Vagina (tissue), 2 donors: ENCODE measurements around the gene CD248. TPM values are rescaled to one million over a fixed set of nuclear protein-coding genes. Genes with fewer than 3 reads are reported as not detected.
"Not testable (repeated sequence)": the region's sequence is repeated elsewhere in the genome, so short reads cannot be mapped to it uniquely, and the experiment has no call there.

ENCODE experiments used
- DNase-seq, 2 donors: peaks; one replicate each; pipeline ENCODE4 v3.0.0-alpha.2; 2017; ENCODE audit errors: extremely low spot score in 2 of 2
- H3K27ac ChIP-seq: fragments of 200-600 bp; sonication (generic); one replicate; pipeline ENCODE4 v1.5.1; 2019
- H3K27me3 ChIP-seq: fragments of 200-600 bp; sonication (generic); one replicate; pipeline ENCODE4 v1.5.1; 2019
- H3K36me3 ChIP-seq, 2 donors: fragments of 200-600 bp; sonication (generic); one replicate each; pipeline ENCODE4 v1.5.1; 2017 to 2019
- H3K4me1 ChIP-seq: fragments of 200-600 bp; sonication (generic); one replicate; pipeline ENCODE4 v1.5.1; 2019
- H3K4me3 ChIP-seq, 2 donors: fragments of 200-600 bp; sonication (generic); 1 replicate in 1 of 2; 2 replicates in 1 of 2; pipeline ENCODE4 v1.5.1; 2016 to 2019
- H3K9me3 ChIP-seq: fragments of 200-600 bp; sonication (generic); one replicate; pipeline ENCODE4 v1.5.1; 2019
- POLR2A ChIP-seq, 2 donors: fragments of 450-650 bp; IDR thresholded peaks; one replicate each; pipeline ENCODE4 v1.6.1; 2017; ENCODE audit warnings: antibody characterized with exemption in 2 of 2, mild to moderate bottlenecking in 2 of 2, moderate library complexity in 2 of 2
- POLR2AphosphoS5 ChIP-seq, 2 donors: sonication (generic); formaldehyde crosslinking; IDR thresholded peaks; one replicate each; pipeline ENCODE4 v1.9.0; 2017; ENCODE audit warnings: antibody characterized with exemption in 2 of 2, mild to moderate bottlenecking in 2 of 2, low read depth in 1 of 2; ENCODE audit not compliant: insufficient read depth in 1 of 2
- intact Hi-C: fragments of 100-400 bp; cut with DNase I; formaldehyde crosslinking; loops from one replicate; pipeline ENCODE4 v1.15.1; 2023
- total RNA-seq: library from RNA; depleted of rRNA; stranded (reverse); fragments of >200 nt; gene quantifications from one replicate; pipeline ENCODE4 v1.2.3, GENCODE V29; 2016
- TF ChIP-seq, protein P1 (sequence below), 3 experiments: fragments of 450-650 bp in 2 of 3; fragments of 200-600 bp in 1 of 3; sonication (generic) in 1 of 3; IDR thresholded peaks; one replicate each; pipeline ENCODE4 v1.5.1; 2017 to 2019; ENCODE audit warnings: antibody characterized with exemption in 3 of 3, mild to moderate bottlenecking in 2 of 3, moderate library complexity in 2 of 3

CD248 gene
- total RNA-seq, 1 donor from 2014 or later: 45.2 TPM

- DNase-seq: no peak
- H3K4me1 ChIP-seq: no peaks in the 10 kb centered on the region
- H3K27ac ChIP-seq: no peak overlapping the region
- H3K36me3 ChIP-seq: no peaks in the 10 kb centered on the region
- intact Hi-C loops: no loop called here
- H3K9me3 ChIP-seq: no peaks in the 10 kb centered on the region
- no peaks in the 10 kb centered on the region for H3K27me3 ChIP-seq
- TF ChIP-seq POLR2AphosphoS5 (IDR thresholded peaks at IDR 0.05; ENCODE audit: insufficient read depth in 1 of 2, low read depth in 1 of 2): no peak
- TF ChIP-seq, protein P1, sequence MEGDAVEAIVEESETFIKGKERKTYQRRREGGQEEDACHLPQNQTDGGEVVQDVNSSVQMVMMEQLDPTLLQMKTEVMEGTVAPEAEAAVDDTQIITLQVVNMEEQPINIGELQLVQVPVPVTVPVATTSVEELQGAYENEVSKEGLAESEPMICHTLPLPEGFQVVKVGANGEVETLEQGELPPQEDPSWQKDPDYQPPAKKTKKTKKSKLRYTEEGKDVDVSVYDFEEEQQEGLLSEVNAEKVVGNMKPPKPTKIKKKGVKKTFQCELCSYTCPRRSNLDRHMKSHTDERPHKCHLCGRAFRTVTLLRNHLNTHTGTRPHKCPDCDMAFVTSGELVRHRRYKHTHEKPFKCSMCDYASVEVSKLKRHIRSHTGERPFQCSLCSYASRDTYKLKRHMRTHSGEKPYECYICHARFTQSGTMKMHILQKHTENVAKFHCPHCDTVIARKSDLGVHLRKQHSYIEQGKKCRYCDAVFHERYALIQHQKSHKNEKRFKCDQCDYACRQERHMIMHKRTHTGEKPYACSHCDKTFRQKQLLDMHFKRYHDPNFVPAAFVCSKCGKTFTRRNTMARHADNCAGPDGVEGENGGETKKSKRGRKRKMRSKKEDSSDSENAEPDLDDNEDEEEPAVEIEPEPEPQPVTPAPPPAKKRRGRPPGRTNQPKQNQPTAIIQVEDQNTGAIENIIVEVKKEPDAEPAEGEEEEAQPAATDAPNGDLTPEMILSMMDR (IDR thresholded peaks at IDR 0.05): no peak
- no peak for TF ChIP-seq POLR2A (IDR thresholded peaks at IDR 0.05)
- H3K4me3 ChIP-seq: no peak overlapping the region
Measured at GRCh38 chr11:66363187-66363601, 46.4 kb upstream of the CD248 start.

GRCh38 chr11:66362481-66363147, 45.8 kb upstream of the CD248 start:
- H3K9me3 ChIP-seq: no peaks in the 10 kb centered on the region
- H3K4me3 ChIP-seq: no peak overlapping the region
- H3K4me1 ChIP-seq: no peaks in the 10 kb centered on the region
- DNase-seq: no peak
- no peaks in the 10 kb centered on the region for H3K27me3 ChIP-seq
- TF ChIP-seq POLR2AphosphoS5 (IDR thresholded peaks at IDR 0.05; ENCODE audit: insufficient read depth in 1 of 2, low read depth in 1 of 2) (no peak), POLR2A (IDR thresholded peaks at IDR 0.05) (no peak)
- TF ChIP-seq, protein P1 (IDR thresholded peaks at IDR 0.05): no peak
- no peak overlapping the region for H3K27ac ChIP-seq
- H3K36me3 ChIP-seq: no peaks in the 10 kb centered on the region
- intact Hi-C loops: no loop called here

DNA sequence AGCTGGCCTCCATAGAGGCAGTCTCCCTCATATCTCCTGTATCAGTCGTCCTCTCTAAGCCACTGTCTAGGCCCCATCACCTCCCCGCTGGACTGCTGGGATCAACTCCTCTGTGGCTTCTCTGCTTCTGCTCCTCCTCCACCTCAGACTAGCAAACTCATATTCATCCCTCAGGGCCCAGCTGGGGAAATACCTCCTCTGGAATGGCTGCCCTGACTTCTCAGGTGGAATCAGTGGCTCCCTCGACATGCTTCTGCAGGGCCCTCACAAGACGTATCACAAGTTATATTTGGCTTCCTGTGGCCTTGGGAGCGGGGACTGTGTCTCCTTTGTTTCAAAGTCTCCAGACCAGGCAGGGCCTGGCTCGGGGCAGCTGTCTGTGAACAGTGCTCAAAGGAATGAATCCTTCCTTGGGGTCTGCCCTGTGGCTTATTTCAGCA, 44.7 kb upstream of the CD248 start:
- TF ChIP-seq POLR2AphosphoS5 (IDR thresholded peaks at IDR 0.05; ENCODE audit: insufficient read depth in 1 of 2, low read depth in 1 of 2) (no peak), POLR2A (IDR thresholded peaks at IDR 0.05) (no peak)
- TF ChIP-seq, protein P1 (IDR thresholded peaks at IDR 0.05): no peak
- Histone ChIP-seq H3K27me3 (no peaks in the 10 kb centered on the region), H3K4me3 (no peak overlapping the region), H3K27ac (no peak overlapping the region), H3K9me3 (no peaks in the 10 kb centered on the region), H3K36me3 (no peaks in the 10 kb centered on the region), H3K4me1 (no peaks in the 10 kb centered on the region)
- DNase-seq: no peak
- intact Hi-C loops: no loop called here

GRCh38 chr11:66360406-66361073, 43.7 kb upstream of the CD248 start:
- no peaks in the 10 kb centered on the region for H3K27me3 ChIP-seq
- no peaks in the 10 kb centered on the region for H3K36me3 ChIP-seq
- intact Hi-C loops: no loop called here
- no peaks in the 10 kb centered on the region for H3K4me1 ChIP-seq
- H3K4me3 ChIP-seq: no peak overlapping the region
- no peak for DNase-seq
- H3K27ac ChIP-seq: no peak overlapping the region
- H3K9me3 ChIP-seq: no peaks in the 10 kb centered on the region
- no peak for TF ChIP-seq POLR2A (IDR thresholded peaks at IDR 0.05)
- no peak for TF ChIP-seq POLR2AphosphoS5 (IDR thresholded peaks at IDR 0.05; ENCODE audit: insufficient read depth in 1 of 2, low read depth in 1 of 2)
- TF ChIP-seq, protein P1 (IDR thresholded peaks at IDR 0.05): no peak

GRCh38 chr11:66359662-66360087, 42.8 kb upstream of the CD248 start:
- Histone ChIP-seq H3K4me3 (no peak overlapping the region), H3K9me3 (no peaks in the 10 kb centered on the region), H3K27me3 (no peaks in the 10 kb centered on the region), H3K27ac (no peak overlapping the region), H3K4me1 (no peaks in the 10 kb centered on the region), H3K36me3 (no peaks in the 10 kb centered on the region)
- intact Hi-C loops: no loop called here
- TF ChIP-seq POLR2AphosphoS5 (IDR thresholded peaks at IDR 0.05; ENCODE audit: insufficient read depth in 1 of 2, low read depth in 1 of 2) (no peak), POLR2A (IDR thresholded peaks at IDR 0.05) (no peak)
- TF ChIP-seq, protein P1 (IDR thresholded peaks at IDR 0.05): no peak
- no peak for DNase-seq

GRCh38 chr11:66350560-66351235, 33.9 kb upstream of the CD248 start:
- H3K9me3 ChIP-seq, H3K4me3 ChIP-seq, DNase-seq, H3K36me3 ChIP-seq, H3K27ac ChIP-seq, H3K27me3 ChIP-seq, intact Hi-C loops: not testable (repeated sequence)
- peaks cover 18% of the 10 kb centered on the region for H3K4me1 ChIP-seq
